Adrenal gland (tissue), 5 donors: Measurements from ENCODE around the gene GPATCH3.

Source experiments
- POLR2A ChIP-seq, 2 donors: fragments of 450-650 bp; IDR thresholded peaks; one replicate each; pipeline ENCODE4 v1.6.1; 2017; ENCODE audit warnings: antibody characterized with exemption in 2 of 2, mild to moderate bottlenecking in 2 of 2, moderate library complexity in 1 of 2
- TF ChIP-seq, protein P1 (sequence below), 6 experiments: fragments of 450-650 bp in 4 of 6; fragments of 200-600 bp in 2 of 6; sonication (generic) in 1 of 6; IDR thresholded peaks; 1 replicate in 5 of 6; 2 replicates in 1 of 6; pipeline versions ENCODE4 v1.5.1 to v1.8.0; 2016 to 2021; ENCODE audit warnings: antibody characterized with exemption in 6 of 6, mild to moderate bottlenecking in 2 of 6, moderate library complexity in 1 of 6
- donor health status: DM: no; HTN: no; CAD: no.

DNA sequence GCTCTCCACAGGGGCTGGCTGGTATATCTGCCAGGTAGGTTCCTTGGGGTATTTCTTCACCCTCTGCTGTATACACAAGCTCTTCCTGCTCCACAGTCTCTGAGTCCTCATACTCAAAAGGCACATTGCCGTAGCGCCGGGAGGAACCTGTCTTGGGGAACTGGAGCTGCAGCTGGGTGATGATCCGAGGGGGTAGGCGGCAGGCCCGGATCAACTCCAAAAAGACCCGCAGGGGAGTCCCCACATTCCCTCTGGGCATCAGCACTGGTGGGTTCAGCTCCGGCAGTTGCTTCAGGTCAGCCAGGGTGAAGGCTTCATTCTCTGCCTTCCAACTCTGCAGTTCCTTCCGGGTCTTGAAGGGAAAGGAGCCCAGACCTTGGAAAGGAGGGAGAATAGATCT lies 2.9 kb downstream of the GPATCH3 start:
- no peak for TF ChIP-seq POLR2A (IDR thresholded peaks at IDR 0.05)
- TF ChIP-seq, protein P1, sequence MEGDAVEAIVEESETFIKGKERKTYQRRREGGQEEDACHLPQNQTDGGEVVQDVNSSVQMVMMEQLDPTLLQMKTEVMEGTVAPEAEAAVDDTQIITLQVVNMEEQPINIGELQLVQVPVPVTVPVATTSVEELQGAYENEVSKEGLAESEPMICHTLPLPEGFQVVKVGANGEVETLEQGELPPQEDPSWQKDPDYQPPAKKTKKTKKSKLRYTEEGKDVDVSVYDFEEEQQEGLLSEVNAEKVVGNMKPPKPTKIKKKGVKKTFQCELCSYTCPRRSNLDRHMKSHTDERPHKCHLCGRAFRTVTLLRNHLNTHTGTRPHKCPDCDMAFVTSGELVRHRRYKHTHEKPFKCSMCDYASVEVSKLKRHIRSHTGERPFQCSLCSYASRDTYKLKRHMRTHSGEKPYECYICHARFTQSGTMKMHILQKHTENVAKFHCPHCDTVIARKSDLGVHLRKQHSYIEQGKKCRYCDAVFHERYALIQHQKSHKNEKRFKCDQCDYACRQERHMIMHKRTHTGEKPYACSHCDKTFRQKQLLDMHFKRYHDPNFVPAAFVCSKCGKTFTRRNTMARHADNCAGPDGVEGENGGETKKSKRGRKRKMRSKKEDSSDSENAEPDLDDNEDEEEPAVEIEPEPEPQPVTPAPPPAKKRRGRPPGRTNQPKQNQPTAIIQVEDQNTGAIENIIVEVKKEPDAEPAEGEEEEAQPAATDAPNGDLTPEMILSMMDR (IDR thresholded peaks at IDR 0.05) = no peak
